ENCODE data around the gene RFX5.

DNA sequence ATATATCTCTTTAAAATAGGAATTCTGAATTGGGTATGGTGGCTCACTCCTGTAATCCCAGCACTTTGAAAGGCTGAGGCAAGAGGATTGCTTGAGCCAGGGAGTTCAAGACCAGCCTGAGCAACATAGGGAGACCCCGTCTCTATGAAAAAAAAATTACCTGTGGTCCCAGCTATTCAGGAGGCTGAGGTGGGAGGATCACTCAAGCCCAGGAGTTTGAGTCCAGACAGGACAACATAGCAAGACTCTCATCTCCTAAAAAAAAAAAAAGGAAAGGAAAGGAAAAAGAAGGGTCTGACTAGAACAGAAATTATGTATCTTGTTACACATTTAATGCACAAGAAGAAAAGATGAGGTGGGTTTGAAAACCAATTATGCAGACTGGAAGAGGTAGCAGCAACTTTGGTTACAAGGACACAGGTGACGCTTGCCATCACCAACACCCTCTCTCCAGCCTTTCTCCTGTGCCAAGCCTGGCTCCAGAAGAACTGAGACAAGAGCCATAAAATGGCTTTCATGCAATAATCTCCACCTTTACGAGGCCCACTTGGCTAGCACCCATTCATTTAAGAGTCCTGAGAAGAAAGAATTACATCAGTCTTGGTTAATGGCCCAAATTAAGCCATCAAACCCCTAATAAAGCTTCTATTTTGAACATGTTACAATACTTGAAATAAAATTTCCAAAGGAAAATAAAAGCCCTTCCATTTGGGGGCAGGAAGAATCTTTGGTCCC, 30.3 kb upstream of the RFX5 start:
- TF ChIP-seq, protein P1, sequence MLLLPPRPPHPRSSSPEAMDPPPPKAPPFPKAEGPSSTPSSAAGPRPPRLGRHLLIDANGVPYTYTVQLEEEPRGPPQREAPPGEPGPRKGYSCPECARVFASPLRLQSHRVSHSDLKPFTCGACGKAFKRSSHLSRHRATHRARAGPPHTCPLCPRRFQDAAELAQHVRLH (CRISPR knock-in tag; IDR thresholded peaks at IDR 0.05; ENCODE audit: borderline replicate concordance, low read depth), result no peak
- no peak for TF ChIP-seq YY1 (IDR thresholded peaks at IDR 0.05; ENCODE audit: insufficient read depth, insufficient replicate concordance, low read depth, low read length)
- TF ChIP-seq, protein P2, sequence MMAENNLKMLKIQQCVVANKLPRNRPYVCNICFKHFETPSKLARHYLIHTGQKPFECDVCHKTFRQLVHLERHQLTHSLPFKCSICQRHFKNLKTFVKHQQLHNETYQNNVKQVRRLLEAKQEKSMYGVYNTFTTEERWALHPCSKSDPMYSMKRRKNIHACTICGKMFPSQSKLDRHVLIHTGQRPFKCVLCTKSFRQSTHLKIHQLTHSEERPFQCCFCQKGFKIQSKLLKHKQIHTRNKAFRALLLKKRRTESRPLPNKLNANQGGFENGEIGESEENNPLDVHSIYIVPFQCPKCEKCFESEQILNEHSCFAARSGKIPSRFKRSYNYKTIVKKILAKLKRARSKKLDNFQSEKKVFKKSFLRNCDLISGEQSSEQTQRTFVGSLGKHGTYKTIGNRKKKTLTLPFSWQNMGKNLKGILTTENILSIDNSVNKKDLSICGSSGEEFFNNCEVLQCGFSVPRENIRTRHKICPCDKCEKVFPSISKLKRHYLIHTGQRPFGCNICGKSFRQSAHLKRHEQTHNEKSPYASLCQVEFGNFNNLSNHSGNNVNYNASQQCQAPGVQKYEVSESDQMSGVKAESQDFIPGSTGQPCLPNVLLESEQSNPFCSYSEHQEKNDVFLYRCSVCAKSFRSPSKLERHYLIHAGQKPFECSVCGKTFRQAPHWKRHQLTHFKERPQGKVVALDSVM (CRISPR knock-in tag; IDR thresholded peaks at IDR 0.05), result no peak
- TF ChIP-seq, protein P3, sequence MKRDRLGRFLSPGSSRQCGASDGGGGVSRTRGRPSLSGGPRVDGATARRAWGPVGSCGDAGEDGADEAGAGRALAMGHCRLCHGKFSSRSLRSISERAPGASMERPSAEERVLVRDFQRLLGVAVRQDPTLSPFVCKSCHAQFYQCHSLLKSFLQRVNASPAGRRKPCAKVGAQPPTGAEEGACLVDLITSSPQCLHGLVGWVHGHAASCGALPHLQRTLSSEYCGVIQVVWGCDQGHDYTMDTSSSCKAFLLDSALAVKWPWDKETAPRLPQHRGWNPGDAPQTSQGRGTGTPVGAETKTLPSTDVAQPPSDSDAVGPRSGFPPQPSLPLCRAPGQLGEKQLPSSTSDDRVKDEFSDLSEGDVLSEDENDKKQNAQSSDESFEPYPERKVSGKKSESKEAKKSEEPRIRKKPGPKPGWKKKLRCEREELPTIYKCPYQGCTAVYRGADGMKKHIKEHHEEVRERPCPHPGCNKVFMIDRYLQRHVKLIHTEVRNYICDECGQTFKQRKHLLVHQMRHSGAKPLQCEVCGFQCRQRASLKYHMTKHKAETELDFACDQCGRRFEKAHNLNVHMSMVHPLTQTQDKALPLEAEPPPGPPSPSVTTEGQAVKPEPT (CRISPR knock-in tag; IDR thresholded peaks at IDR 0.05; ENCODE audit: low read depth), result no peak
- no peak for TF ChIP-seq NFIC (IDR thresholded peaks at IDR 0.05; ENCODE audit: low read length)
- no peak for TF ChIP-seq SNRNP70 (IDR thresholded peaks at IDR 0.05; ENCODE audit: low read depth, low read length)
- no peak for TF ChIP-seq ZFP82 (CRISPR knock-in tag; IDR thresholded peaks at IDR 0.05; ENCODE audit: borderline replicate concordance)
- no peak for TF ChIP-seq CHD2 (IDR thresholded peaks at IDR 0.05; ENCODE audit: low read depth, low read length)
- TF ChIP-seq, protein P4, sequence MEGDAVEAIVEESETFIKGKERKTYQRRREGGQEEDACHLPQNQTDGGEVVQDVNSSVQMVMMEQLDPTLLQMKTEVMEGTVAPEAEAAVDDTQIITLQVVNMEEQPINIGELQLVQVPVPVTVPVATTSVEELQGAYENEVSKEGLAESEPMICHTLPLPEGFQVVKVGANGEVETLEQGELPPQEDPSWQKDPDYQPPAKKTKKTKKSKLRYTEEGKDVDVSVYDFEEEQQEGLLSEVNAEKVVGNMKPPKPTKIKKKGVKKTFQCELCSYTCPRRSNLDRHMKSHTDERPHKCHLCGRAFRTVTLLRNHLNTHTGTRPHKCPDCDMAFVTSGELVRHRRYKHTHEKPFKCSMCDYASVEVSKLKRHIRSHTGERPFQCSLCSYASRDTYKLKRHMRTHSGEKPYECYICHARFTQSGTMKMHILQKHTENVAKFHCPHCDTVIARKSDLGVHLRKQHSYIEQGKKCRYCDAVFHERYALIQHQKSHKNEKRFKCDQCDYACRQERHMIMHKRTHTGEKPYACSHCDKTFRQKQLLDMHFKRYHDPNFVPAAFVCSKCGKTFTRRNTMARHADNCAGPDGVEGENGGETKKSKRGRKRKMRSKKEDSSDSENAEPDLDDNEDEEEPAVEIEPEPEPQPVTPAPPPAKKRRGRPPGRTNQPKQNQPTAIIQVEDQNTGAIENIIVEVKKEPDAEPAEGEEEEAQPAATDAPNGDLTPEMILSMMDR (CRISPR knock-in tag; IDR thresholded peaks at IDR 0.05), result no peak
- TF ChIP-seq, protein P5, sequence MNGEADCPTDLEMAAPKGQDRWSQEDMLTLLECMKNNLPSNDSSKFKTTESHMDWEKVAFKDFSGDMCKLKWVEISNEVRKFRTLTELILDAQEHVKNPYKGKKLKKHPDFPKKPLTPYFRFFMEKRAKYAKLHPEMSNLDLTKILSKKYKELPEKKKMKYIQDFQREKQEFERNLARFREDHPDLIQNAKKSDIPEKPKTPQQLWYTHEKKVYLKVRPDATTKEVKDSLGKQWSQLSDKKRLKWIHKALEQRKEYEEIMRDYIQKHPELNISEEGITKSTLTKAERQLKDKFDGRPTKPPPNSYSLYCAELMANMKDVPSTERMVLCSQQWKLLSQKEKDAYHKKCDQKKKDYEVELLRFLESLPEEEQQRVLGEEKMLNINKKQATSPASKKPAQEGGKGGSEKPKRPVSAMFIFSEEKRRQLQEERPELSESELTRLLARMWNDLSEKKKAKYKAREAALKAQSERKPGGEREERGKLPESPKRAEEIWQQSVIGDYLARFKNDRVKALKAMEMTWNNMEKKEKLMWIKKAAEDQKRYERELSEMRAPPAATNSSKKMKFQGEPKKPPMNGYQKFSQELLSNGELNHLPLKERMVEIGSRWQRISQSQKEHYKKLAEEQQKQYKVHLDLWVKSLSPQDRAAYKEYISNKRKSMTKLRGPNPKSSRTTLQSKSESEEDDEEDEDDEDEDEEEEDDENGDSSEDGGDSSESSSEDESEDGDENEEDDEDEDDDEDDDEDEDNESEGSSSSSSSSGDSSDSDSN (CRISPR knock-in tag; IDR thresholded peaks at IDR 0.05), result no peak
- TF ChIP-seq CC2D1A (CRISPR knock-in tag; IDR thresholded peaks at IDR 0.05), result no peak
- no peak for TF ChIP-seq HMG20B (CRISPR knock-in tag; conservative IDR thresholded peaks at IDR 0.05)
- TF ChIP-seq SMC3 (IDR thresholded peaks at IDR 0.05; ENCODE audit: low read length), result no peak

Measured in HepG2 (cell line).